Measurements from ENCODE around the gene SLC22A5.
"Not testable (repeated sequence)": the region's sequence is repeated elsewhere in the genome, so short reads cannot be mapped to it uniquely, and the experiment has no call there.

SLC22A5 gene

DNA sequence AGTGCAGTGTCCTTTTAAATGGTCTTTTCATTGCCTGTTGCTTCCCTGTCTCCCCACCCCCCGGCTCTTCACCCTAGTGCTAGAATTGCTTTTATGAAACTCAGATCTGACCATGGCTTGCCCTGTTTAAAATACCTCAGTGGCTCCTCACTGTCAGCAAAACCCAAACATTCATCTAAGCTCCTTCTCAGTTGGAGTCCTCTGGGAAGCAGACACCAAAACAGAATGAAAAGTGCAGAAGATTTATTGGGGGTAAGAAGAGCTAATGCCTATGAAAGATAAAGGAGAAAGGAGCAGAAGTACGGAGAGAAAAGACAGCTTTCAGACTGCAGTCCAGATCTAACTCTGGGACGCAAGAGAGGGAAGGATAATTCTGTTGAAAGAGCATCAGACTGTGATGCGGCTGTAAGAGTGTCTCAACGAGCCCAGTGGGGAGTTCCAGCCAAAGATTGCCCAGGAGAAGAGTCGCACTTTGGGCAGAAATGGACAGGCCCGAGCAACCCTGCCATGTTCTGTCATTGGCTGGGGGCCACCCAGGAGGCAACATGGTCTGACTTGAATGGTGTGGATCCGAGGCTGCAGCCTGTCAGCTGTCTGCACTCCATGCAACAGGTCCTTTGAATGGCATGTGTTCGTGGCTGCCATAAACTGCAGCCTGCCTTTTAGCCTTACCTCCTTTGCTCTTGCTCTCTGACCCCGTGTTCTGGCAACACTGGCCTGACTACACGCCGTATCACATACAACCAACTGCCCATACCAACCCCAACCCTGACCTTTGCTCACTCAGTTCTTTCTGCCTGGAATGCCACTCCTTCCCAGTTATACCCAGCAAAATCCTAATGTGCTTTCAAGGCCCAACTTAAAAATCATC lies 65.1 kb downstream of the SLC22A5 start:
- no peak overlapping the region for H3K4me3 Mint-ChIP-seq
- H3K27me3 Mint-ChIP-seq: no peaks in the 10 kb centered on the region
- ATAC-seq (no peak), DNase-seq (no peak)
- H3K9me3 Mint-ChIP-seq: peaks cover 0 to 7% of the 10 kb centered on the region in 2 donors
- H3K27ac Mint-ChIP-seq: no peak overlapping the region
- peaks cover 92% of the 10 kb centered on the region for H3K4me1 Mint-ChIP-seq

DNA sequence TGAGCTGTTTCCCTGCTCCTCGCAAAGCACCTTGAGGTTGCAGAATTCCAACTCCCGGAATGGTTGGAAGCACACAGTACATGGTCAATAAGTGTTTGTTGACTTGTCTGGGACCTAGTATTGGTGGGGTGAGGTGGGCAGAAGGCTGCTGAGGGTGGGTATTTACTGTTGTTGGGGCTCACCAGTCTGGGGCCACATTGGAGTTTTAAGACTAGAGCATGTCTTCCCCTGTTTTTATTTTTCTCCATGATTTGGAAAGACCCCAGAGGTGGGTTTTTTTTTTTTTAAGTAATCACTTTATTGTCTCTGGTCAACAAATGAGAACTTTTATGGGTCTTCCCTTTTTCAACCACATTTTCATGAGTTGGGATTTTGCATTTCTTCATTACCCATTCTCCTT lies 65.9 kb downstream of the SLC22A5 start:
- peaks cover 0 to under 1% of the 10 kb centered on the region in 2 donors for H3K9me3 Mint-ChIP-seq
- no peak for DNase-seq
- H3K27me3 Mint-ChIP-seq: no peaks in the 10 kb centered on the region
- ATAC-seq: no peak
- no peak overlapping the region for H3K4me3 Mint-ChIP-seq
- H3K4me1 Mint-ChIP-seq: peaks cover 92% of the 10 kb centered on the region
- no peak overlapping the region for H3K27ac Mint-ChIP-seq

DNA sequence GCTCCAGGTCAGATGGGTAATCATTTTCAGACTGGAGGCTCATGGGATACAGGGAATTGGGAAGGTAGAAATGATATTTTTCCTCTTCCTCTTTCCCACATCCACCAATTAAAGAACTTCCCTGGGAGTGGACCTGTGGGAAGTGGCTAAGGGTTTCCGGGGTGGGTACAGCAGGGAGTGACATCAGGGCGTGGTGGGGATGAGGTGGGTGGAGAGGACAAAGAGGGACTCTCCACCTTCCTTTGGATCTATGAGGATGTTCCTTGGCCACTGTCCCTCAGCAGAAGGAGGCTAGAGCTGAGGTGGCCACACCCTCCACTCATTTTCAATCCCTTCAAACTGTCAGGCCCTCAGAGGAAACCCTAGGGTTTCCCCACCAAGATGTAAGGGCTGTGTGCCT lies 66.4 kb downstream of the SLC22A5 start:
- Mint-ChIP-seq H3K9me3 (no peaks in the 10 kb centered on the region), H3K27me3 (no peaks in the 10 kb centered on the region), H3K4me3 (no peak overlapping the region), H3K4me1 (peaks cover 88% of the 10 kb centered on the region), H3K27ac (peak overlapping the region in 1 of 2 donors; percentile 72)
- ATAC-seq: no peak
- DNase-seq: no peak

DNA sequence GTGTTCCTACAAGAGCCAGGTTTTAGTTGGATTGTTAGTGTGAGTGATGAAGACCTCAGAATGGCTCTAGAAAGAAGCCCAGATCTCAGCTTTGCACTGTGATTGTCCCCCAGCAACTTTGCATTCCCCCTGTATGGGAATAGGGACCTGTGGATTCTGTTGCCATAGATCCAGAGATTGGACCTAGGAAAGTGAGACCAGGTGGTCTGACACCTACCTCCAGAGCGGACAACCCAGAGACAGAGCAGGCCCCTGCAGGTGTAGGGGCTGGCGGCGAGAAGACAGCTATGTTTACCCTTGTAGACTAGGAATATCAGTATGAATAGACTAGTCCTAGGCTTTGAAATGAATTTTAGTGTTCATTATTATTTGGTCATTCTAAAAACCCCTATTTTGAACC lies 67.4 kb downstream of the SLC22A5 start:
- Mint-ChIP-seq H3K4me1 (peaks cover 88% of the 10 kb centered on the region), H3K27me3 (no peaks in the 10 kb centered on the region), H3K4me3 (peak overlapping the region; percentile 46 to 74), H3K9me3 (no peaks in the 10 kb centered on the region), H3K27ac (peak overlapping the region; percentile 30 to 44)
- DNase-seq (peak in 1 of 2 donors; percentile 5), ATAC-seq (peak; percentile 18)

DNA sequence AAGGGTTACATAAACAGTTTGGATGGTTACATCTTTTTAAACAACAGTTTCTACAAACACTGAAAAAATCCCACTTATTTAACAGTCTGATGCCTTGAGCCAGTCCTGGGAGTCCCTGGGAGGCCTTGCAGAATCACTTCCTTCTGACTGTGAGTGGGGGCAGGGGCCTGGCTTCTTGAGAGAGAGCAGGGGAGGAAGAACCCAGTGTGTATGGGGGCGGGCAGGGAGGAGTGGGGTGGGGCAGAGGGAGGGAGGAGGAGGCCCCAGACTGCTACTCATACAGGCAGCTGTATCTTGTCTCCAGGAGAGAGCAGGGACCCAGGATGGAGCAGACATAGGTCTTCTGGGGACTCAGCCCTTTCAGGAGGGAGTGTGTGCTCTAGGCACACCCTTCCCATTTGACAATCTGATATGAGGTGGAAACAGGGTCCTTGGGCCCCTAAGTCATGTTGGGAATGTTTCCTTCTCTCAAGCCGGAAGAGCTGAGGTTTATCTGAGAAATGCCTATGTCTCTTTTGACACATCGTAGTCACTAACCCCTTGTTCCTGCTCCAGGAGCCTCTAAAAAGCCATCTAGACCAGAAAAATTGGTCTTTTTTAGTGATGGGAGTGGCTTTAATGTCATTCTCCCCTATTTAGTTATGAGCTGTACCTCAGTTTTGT lies 68.2 kb downstream of the SLC22A5 start:
- DNase-seq: peak in 1 of 2 donors; percentile 57
- peak; percentile 93 for ATAC-seq
- Mint-ChIP-seq H3K27ac (peak overlapping the region; percentile 44 to 92), H3K4me3 (peak overlapping the region; percentile 59 to 74), H3K4me1 (peaks cover 88% of the 10 kb centered on the region), H3K27me3 (no peaks in the 10 kb centered on the region), H3K9me3 (no peaks in the 10 kb centered on the region)

DNA sequence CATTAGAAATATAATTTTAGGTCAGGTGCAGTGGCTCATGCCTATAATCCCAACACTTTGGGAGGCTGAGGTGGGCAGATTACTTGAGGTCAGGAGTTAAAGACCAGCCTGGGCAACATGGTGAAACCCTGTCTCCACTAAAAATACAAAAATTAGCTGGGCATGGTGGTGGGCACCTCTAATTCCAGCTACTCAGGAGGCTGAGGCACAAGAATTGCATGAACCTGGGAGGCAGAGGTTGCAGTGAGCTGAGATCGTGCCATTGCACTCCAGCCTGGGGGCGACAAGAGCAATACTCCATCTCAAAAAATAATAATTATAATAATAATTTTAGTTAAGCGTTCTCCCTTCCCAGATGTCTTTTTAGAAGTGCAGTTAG lies 68.7 kb downstream of the SLC22A5 start:
- not testable (repeated sequence) for H3K9me3 Mint-ChIP-seq
- peak overlapping the region; percentile 59 to 74 for H3K4me3 Mint-ChIP-seq

DNA sequence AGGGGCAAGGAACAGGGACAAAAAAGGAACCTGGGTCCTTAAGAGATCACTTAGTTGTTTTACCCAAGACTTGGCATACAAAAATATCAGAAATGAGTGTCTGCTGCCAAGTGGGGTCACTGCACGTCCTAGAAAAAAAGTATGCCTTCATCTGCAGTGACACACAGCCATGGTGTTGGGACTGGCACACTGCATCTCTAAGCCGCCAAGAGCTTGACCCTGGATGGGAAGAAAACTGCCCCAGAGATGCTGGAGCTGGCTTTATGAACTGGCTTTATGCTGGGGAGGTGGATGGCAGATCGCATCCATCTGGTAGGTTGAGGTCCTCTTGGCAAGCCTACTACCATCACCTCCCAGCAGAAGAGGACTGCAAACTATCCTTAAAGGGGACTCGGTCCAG lies 69.4 kb downstream of the SLC22A5 start:
- DNase-seq (no peak), ATAC-seq (peak; percentile 22)
- Mint-ChIP-seq H3K4me3 (peak overlapping the region in 1 of 2 donors; percentile 9), H3K27ac (peak overlapping the region; percentile 86 to 93), H3K9me3 (no peaks in the 10 kb centered on the region), H3K4me1 (peaks cover 94% of the 10 kb centered on the region), H3K27me3 (no peaks in the 10 kb centered on the region)

More for the DNA sequence above, 68.7 kb downstream of the SLC22A5 start:
- H3K27me3 Mint-ChIP-seq, DNase-seq, ATAC-seq: not testable (repeated sequence)
- Mint-ChIP-seq H3K27ac (peak overlapping the region; percentile 44 to 92), H3K4me1 (peaks cover 89% of the 10 kb centered on the region)

DNA sequence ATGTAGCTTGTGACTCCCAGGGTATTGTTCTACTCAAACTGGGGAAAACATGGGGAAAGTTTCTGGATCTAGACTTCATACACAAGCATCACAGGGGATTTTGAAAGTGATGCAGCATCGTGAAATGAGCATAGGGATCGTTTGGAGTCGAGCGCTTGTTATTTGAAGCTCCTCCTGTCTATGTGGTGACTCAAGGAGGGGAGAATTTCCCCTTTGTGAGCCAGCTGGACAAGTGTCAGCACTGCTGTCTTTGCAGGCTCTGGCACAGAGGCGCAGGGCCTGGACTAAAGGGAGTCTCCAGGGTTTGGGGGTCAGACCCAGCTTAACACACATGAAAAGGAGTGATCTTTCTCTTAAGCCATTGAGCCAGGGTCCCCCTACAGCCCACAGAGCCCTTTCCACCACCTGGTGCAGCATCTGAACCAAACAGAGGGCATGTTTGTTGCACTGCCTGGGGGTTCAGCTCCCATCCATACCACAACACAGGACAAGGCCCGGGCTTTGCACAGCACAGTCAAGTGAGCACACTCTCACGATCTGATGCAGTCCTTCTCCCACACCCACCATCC lies 70.1 kb downstream of the SLC22A5 start:
- Mint-ChIP-seq H3K4me1 (peaks cover 95% of the 10 kb centered on the region), H3K27ac (peak overlapping the region; percentile 86 to 93), H3K27me3 (no peaks in the 10 kb centered on the region), H3K4me3 (peak overlapping the region; percentile 29 to 62), H3K9me3 (no peaks in the 10 kb centered on the region)
- ATAC-seq: peak; percentile 47
- peak in 1 of 2 donors; percentile 24 for DNase-seq

DNA sequence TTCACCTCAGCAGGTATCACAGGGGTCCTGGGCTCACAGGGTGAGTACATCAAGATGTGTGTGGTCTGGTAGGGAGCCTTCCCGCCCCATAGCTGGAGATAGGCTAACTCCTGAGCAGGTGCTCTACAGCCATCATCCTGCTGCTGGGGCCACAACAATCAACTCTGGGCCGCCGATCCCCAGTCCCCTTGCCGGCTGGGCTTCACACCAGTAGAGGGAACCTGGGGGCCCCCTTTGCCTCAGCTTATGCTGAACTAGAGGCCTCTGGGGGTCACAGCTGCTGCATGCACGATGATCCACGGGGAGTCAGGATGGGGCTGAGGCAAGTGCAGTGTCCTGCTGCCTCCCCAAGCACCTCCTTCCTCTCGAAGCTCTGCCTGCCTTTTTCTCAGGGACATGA lies 74.6 kb downstream of the SLC22A5 start:
- Mint-ChIP-seq H3K4me3 (no peak overlapping the region), H3K27me3 (no peaks in the 10 kb centered on the region), H3K4me1 (peaks cover 93% of the 10 kb centered on the region), H3K27ac (peak overlapping the region in 1 of 2 donors; percentile 23), H3K9me3 (peaks cover 0 to 5% of the 10 kb centered on the region in 2 donors)
- peak; percentile 29 for ATAC-seq
- DNase-seq: no peak

All from stimulated activated naive CD8-positive, alpha-beta T cell treated with anti-CD3 and anti-CD28 coated beads, Interleukin-15, amount 100 ng/mL, for 72 hours (primary cell).